Mucosa of gallbladder (tissue), 1 donor: ENCODE measurements around the gene CADM2. TPM values are rescaled to one million over a fixed set of nuclear protein-coding genes. Genes with fewer than 3 reads are reported as not detected.

Experiments used
- DNase-seq: peaks from one replicate; pipeline ENCODE4 v3.0.0-alpha.2; 2020; ENCODE audit warnings: low spot score
- total RNA-seq: library from RNA; stranded (reverse); gene quantifications from one replicate; pipeline ENCODE4 v1.2.1, GENCODE V29; 2021
- donor health status: DM: no; HTN: no; CAD: no.

The CADM2 gene
- total RNA-seq, 1 donor from 2014 or later = 7.9 TPM

GRCh38 chr3:84984429-84984828 is 25.6 kb downstream of the CADM2 start:
- no peak for DNase-seq

DNA sequence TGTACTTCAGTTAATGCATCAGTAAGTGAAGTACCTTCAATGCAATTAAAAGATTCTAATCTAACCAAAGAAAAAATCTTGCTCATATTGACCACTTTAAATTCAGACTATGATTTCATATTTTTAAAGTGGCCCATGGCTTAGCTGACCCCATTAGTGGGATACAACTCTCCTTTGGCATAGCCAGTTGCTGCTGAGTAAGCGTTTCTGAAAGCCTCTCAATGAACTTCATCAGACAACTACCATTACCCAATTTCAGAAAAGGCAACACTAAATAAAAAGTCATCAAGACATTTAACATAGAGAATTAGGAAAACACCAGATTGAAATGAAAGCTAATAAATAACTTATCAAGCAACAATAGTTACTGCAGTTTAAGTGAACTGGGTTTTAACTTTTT is 27.0 kb downstream of the CADM2 start:
- DNase-seq = no peak

GRCh38 chr3:84987706-84988504 is 29.1 kb downstream of the CADM2 start:
- no peak for DNase-seq

DNA sequence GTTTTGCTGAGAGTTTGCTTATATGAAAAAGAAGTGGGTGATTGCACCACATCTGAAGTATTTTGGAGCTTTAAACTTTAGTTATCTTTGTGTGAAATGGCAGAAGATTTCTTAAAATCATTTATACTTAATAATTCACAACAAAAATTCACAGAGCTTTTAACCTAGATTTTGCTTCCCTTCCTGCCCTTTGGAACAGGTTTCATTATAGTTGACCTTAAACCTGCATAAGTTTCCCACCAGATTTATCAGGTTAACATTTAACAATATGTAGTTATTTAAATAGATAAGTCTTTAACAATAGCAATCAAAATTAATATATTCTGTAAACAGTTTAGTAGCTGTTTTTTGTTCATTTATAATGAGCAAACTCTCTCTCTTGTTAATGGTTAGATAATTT is 30.3 kb downstream of the CADM2 start:
- DNase-seq = no peak

GRCh38 chr3:84991422-84991900 is 32.7 kb downstream of the CADM2 start:
- DNase-seq = no peak

DNA sequence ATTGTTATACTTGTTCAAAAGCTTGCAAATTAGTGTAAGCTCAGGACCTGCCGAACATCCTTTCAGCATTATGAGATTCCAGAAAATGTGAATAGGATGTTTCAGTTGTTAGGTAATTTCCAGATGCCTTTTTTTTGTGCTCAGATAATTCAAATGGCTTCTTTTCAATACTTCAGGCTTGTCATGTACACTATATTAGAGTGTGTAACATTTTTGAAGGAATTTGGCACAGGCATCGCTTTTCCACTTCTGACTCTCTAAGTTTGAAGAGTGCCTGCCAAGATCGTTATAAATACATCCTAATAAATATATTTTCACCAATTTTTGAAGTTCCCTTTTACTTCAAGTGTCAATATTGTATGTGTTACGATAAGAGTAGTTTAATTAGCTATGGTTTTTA is 35.2 kb downstream of the CADM2 start:
- DNase-seq = no peak

- no peak for DNase-seq
Measured at GRCh38 chr3:84998545-84998944, 39.8 kb downstream of the CADM2 start.

DNA sequence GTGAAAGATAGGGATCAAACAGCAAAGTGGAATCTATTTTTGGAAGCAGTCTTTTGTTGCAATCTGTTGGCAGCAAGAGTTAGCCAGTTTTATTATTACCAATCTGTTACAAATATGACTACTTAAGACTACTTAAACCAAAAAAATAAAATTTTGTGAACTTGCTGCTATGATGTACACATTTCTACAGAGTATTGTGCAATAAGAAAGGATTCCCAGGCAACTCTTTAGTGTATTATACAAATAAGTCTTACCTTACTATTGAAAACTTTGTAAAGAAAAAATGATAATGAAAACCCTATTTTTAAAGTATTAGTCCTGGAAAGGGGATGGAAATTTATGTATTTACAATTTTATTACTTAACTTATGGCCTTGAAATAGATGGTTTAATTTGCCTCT is 44.7 kb downstream of the CADM2 start:
- DNase-seq = no peak

- DNase-seq = no peak
Measured at GRCh38 chr3:85004147-85004546, 45.4 kb downstream of the CADM2 start.

- DNase-seq = no peak
Measured at GRCh38 chr3:85005946-85006345, 47.2 kb downstream of the CADM2 start.

DNA sequence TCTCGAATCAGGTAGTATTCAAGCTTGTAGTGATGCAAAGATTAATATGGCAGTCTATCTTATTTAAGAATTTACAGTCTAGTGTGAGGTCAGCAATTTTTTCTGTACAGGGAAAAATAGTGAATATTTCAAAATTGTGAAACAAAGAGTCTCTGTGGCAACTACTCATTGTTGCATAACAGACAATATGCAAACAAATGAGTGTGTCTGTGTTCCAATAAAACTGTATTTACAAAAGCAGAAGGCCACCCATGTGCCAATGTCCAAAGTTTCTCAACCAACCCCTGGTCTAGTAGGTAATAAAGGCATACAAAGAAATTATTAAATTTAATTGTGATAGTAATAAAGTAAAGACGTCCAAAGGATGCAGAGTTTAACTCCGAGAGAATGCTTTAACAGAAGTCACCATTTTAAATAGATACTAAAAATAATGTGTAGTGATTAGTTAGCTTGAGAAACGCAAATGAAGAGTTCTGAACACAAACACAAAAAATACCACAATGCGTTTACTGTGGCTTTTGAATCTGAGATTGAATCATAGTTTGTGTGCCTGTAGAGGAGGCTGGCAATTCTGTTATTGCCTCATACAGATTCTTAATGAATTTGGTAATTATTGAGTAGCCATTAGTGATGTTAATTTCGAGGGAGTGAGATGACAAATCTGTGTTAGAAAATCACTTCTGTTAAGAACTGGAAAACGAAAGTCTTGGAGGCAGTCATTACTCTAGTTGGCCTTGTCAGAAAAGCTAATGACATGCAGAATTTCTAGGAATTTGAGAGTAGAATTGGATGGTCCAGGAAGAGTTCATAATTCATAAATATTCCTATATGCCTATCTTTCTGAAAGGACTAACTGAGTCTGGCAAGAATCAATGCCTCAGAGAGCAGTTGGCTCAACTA is 48.7 kb downstream of the CADM2 start:
- no peak for DNase-seq

GRCh38 chr3:85020828-85021227 is 62.0 kb downstream of the CADM2 start:
- DNase-seq = no peak

- DNase-seq = no peak
Measured at GRCh38 chr3:85030052-85030451, 71.3 kb downstream of the CADM2 start.

DNA sequence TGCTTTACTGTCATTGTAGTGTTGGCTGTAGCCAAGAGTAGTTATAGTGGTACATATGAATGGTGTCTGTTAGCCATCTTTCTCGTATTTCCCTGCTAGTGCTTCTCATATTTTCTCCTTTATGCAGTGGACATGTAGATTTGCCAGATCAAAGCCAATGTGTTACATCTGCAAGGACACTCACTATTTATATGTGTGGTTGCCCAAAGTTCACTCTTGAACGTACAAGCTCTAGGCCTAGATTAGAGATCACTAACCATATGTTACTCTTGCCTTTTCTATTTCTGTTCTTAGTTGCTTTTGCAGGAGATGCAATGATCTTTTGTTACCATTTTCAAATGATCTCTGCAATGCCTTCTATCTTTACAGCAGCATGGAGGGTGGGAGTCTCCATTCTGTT is 78.4 kb downstream of the CADM2 start:
- no peak for DNase-seq

GRCh38 chr3:85041001-85041400 is 82.2 kb downstream of the CADM2 start:
- no peak for DNase-seq

DNA sequence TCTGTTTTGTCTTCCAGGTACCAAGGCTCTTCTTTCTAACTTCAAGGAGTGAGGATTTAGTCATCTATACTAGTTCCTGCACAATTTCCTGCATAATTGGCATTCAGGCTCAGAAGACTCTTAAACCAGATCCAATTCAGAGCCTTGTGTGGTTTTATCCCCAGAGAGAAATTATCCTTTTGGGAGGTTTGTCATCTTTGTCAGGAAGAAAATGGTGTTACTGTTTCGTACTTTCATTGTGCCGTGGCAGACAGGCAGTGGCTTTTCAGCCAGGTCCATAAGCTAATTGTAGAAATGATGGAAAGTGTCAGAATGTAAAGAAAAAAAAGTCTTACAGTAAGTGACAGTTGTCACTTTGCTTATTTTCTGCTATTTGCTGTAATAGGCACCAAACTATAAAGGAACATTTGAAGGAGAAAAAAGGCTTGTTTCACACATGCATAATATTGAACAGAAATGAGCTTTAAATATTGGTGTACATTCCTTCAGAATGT is 82.8 kb downstream of the CADM2 start:
- no peak for DNase-seq

DNA sequence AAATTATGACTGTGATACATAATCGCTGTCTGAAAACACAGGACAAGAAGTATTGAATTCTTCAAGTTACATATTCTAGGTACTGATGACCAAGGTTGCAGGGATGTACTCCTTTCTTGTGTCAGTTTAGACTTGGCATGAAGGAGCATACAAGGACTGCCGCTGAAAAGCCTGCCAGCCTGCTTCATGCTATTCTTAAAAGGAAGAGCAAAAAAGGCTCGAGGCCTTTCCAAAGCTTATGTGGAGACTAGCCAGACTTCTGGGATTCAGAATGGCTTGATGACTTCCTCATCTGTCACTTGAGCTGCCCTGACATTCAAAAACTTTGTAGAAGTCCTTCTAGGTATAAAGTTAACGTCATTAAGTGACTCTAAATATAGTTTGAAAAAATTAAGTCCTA is 92.0 kb downstream of the CADM2 start:
- no peak for DNase-seq

GRCh38 chr3:85051786-85052185 is 93.0 kb downstream of the CADM2 start:
- DNase-seq = no peak

GRCh38 chr3:85053626-85054025 is 94.8 kb downstream of the CADM2 start:
- DNase-seq = no peak

- no peak for DNase-seq
Measured at GRCh38 chr3:85054579-85054978, 95.8 kb downstream of the CADM2 start.

GRCh38 chr3:85068911-85069310 is 110.1 kb downstream of the CADM2 start:
- no peak for DNase-seq

GRCh38 chr3:85074003-85074402 is 115.2 kb downstream of the CADM2 start:
- no peak for DNase-seq

DNA sequence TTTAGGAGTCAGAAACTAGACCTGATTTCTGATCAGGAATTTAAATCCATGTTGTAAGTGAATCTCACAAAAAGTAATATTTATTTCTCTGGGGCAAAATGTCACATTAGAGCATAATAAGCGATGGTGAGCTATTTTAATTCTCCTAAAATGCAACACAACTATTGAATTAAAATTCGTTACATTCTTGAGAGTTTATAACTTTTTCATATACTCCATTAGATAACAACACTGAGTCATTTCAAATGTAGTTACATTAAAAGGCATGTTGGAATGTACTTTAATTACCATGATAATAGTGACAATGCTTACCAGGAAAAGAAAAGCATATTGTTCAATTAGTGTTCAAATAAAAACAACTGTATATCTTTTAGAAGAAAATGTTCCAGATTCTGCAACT is 116.9 kb downstream of the CADM2 start:
- no peak for DNase-seq
